Nephron (organoid): ENCODE results near the gene MMEL1.

Experiments used
- H3K27ac Mint-ChIP-seq, 3 experiments: 2 replicates each; pipeline ENCODE4 v1.8.0; 2020; ENCODE audit warnings: mixed read lengths in 3 of 3, mild to moderate bottlenecking in 2 of 3, moderate library complexity in 1 of 3
- H3K27me3 Mint-ChIP-seq: 2 replicates; pipeline ENCODE4 v1.8.0; 2021; ENCODE audit warnings: low read depth, mild to moderate bottlenecking, moderate library complexity, mixed read lengths
- H3K36me3 Mint-ChIP-seq: 2 replicates; pipeline ENCODE4 v1.8.0; 2020; ENCODE audit warnings: low read depth, mixed read lengths
- H3K4me1 Mint-ChIP-seq: 2 replicates; pipeline ENCODE4 v1.8.0; 2020; ENCODE audit warnings: mixed read lengths
- H3K4me3 Mint-ChIP-seq, 3 experiments: 2 replicates each; pipeline ENCODE4 v1.8.0; 2020; ENCODE audit warnings: mild to moderate bottlenecking in 3 of 3, mixed read lengths in 3 of 3, moderate library complexity in 2 of 3
- H3K9me3 Mint-ChIP-seq: 2 replicates; pipeline ENCODE4 v1.8.0; 2020; ENCODE audit warnings: mixed read lengths
- TF ChIP-seq, protein P1 (sequence below), 3 experiments: fragments of 200-600 bp; sonication (generic); IDR thresholded peaks; one replicate each; pipeline ENCODE4 v1.5.0; 2021; ENCODE audit warnings: antibody characterized with exemption in 3 of 3; ENCODE audit not compliant: unreplicated experiment in 3 of 3

Gene MMEL1

DNA sequence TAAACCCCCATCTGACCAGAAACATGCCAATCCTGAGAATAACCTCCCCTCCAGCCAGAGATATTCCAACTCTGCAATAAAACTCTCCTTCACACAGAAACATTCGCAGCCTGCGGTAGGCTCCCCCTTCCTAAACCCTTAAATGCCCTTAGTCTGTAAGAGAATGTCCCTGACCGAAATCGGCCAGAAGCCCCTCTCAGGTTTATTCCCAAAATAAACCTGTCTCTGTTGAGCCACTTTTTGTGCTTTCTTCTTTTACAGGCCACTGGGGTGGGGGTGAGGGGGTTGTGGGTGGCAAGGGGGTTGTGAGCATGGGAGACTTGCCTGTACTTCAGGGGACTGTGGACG, 41.6 kb downstream of the MMEL1 start:
- Mint-ChIP-seq H3K4me1 (no peaks in the 10 kb centered on the region), H3K4me3 (peak overlapping the region in 2 of 3 experiments; percentile 27 to 65), H3K36me3 (peaks cover 4% of the 10 kb centered on the region), H3K9me3 (no peaks in the 10 kb centered on the region), H3K27ac (no peak overlapping the region), H3K27me3 (no peaks in the 10 kb centered on the region)
- TF ChIP-seq, protein P1, sequence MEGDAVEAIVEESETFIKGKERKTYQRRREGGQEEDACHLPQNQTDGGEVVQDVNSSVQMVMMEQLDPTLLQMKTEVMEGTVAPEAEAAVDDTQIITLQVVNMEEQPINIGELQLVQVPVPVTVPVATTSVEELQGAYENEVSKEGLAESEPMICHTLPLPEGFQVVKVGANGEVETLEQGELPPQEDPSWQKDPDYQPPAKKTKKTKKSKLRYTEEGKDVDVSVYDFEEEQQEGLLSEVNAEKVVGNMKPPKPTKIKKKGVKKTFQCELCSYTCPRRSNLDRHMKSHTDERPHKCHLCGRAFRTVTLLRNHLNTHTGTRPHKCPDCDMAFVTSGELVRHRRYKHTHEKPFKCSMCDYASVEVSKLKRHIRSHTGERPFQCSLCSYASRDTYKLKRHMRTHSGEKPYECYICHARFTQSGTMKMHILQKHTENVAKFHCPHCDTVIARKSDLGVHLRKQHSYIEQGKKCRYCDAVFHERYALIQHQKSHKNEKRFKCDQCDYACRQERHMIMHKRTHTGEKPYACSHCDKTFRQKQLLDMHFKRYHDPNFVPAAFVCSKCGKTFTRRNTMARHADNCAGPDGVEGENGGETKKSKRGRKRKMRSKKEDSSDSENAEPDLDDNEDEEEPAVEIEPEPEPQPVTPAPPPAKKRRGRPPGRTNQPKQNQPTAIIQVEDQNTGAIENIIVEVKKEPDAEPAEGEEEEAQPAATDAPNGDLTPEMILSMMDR (IDR thresholded peaks at IDR 0.05; ENCODE audit: unreplicated experiment in 3 of 3), result no peak

DNA sequence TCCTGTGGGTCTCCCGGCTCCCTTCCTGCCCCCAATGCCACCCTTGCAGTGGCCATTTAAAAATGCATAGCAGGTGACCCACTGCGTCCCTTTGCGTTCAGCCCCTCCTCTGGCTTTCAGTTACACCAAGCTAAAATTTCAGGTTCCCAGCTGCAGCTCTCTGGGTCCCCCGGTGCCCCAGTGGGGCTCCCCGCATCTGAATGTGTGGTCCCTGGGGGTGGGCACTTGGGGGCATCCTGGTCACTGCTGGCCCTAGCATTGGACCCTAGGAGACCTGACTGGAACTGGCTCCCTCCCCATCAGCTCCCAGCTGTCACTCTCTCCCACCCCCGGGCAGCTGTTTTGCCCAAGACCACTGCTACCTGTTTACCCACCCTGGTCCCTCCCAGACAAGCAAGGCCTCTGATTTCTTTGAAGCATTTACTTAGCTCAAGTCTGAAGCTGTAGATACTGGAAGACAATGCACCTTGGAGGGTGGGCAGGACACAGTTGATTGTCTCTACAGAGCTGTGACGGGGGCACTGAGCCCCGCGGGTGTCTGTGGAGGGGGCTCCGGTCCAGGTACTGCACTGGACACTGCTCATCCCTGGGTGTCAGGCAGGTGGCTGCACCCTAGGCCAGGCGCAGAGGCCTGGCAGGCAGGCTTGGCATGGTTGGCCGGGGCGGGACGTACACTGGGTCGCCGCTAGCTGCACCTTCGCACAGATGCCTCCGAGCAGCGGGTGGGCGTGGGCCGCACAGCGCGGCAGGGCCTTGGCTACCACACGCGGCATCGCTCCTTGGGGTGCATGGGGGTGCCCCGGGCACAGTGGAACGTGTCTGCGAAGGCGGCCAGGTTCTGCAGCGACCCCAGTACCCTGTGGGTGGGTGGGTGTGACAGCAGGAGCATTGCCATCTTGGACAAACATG, 42.3 kb downstream of the MMEL1 start:
- Mint-ChIP-seq H3K4me3 (peak overlapping the region in 1 of 3 experiments; percentile 32), H3K9me3 (no peaks in the 10 kb centered on the region)
- TF ChIP-seq, protein P1 (IDR thresholded peaks at IDR 0.05; ENCODE audit: unreplicated experiment in 3 of 3), result no peak

DNA sequence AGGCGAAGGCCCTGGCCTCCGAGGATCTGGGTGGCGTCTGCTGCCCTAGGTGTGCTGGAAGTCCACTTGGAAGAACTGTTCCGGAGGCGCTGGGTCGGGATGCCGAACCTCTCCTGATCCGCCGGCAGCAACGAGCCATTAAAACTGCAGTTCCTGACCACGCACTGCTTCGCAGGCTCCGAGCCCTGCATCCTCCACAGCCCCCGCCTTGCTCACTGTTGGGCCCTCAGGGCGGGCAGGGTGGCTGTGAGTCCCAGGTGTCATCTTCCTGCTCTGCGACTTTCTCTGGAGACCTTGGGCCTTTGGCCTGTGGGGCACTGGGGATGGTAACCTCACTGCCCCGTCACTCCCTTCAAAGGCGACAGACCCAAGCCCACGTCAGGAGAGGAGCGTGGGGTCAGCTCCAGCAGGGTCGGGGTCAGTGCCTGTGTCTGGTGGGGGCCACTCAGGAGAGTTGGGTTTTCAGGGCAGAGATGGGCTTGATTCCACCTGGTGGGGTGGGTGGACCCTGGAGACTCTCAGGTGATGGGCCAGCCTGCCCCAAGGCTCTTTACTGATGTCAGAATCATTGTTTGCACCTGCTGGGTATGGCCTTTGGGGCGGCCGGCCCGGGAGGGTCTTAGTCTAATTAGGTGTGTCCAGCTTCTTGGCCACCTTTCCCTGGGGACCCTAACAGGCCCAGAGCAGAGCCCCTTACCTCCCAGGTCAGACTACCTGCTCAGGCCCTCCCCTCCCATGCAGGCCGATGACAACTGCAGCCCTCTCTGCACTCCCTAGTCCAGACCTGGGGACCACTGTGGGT, 43.2 kb downstream of the MMEL1 start:
- Mint-ChIP-seq H3K4me1 (peaks cover 5% of the 10 kb centered on the region), H3K27me3 (peaks cover 4% of the 10 kb centered on the region), H3K9me3 (no peaks in the 10 kb centered on the region), H3K4me3 (peak overlapping the region; percentile 30 to 55 (median 47)), H3K36me3 (peaks cover 4% of the 10 kb centered on the region), H3K27ac (no peak overlapping the region)
- TF ChIP-seq, protein P1 (IDR thresholded peaks at IDR 0.05; ENCODE audit: unreplicated experiment in 3 of 3), result no peak

More for the DNA sequence above, 42.3 kb downstream of the MMEL1 start:
- no peak overlapping the region for H3K27ac Mint-ChIP-seq
- no peaks in the 10 kb centered on the region for H3K27me3 Mint-ChIP-seq
- no peaks in the 10 kb centered on the region for H3K4me1 Mint-ChIP-seq
- H3K36me3 Mint-ChIP-seq, result peaks cover 4% of the 10 kb centered on the region

DNA sequence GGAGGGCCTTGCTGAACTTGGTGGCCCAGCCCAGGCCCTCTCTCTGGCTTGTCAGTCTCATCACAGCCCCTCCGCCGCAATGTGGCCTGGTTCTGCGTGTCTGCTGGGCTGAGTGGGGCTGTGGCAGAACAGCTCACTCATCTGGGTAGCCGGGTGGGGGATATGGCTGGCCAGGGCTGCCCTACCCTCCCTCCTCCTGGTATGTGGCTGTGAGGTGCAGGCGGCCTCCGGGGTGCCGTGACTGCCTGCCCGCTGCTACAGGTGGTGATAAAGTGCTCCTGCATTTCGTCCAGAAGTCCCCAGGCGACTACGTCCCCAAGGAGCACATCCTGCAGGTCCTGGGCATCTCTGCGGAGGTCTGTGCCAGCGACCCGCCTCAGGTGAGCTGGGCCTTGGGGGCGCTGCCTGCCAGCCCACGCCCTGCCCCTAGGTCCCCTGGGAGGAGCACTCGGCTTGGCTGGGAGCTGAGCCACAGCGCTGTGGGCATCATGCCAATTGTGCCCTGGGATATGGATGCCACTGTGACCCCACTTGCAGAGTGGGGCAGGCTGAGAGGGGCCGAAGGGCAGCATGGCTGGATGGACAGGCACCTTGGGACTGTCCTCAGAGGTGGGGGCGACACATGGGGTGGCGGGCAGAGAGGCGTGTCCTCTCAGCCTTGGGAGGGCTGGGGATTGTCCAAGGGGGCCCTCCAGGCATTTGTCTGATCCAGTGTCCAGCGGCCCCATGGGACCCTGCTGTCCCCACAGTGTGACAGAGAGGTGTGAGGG, 44.0 kb downstream of the MMEL1 start:
- peaks cover 4% of the 10 kb centered on the region for H3K36me3 Mint-ChIP-seq

DNA sequence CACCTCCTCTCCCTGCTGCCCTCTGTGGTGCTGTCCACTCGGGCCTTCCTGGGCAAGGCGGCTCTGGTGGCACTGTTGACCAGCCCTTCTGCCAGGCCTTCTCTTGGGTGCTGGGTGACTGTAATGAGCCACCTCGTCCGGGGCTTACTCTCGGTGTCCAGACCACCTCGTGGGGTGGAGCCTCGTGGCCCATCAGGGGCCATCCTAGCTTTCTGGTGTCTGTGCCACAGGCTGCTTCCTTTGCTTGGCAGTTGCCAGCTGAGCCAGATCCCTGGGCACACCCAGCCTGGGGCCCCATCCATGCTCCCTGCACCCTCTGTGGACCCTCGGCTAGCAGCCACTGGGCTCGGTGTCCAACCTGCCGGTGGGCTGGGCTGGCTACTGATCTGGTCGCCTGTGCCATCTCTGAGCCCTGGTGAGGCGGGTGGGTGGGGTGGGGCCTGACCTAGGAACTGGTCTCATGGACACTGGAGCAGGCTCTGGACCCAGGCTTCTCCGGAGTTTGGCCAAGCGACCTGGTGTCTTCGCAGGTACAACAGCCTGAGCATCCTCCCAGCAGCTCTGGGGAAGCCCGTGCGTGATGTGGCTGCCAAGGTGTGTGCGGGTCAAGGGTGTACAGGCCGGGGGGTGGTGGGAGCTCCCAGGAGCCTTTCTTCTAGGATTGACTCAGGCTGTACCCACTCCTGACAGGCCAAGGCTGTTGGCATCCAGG, 44.8 kb downstream of the MMEL1 start:
- TF ChIP-seq, protein P1 (IDR thresholded peaks at IDR 0.05; ENCODE audit: unreplicated experiment in 3 of 3), result no peak
- Mint-ChIP-seq H3K27me3 (peaks cover 5% of the 10 kb centered on the region), H3K36me3 (peaks cover 4% of the 10 kb centered on the region), H3K9me3 (no peaks in the 10 kb centered on the region), H3K4me1 (peaks cover 16% of the 10 kb centered on the region), H3K4me3 (peak overlapping the region; percentile 73 to 88 (median 84)), H3K27ac (no peak overlapping the region)

More for the DNA sequence above, 44.0 kb downstream of the MMEL1 start:
- Mint-ChIP-seq H3K4me3 (peak overlapping the region; percentile 34 to 37 (median 34)), H3K4me1 (peaks cover 13% of the 10 kb centered on the region), H3K27me3 (peaks cover 5% of the 10 kb centered on the region), H3K9me3 (no peaks in the 10 kb centered on the region), H3K27ac (no peak overlapping the region)
- TF ChIP-seq, protein P1 (IDR thresholded peaks at IDR 0.05; ENCODE audit: unreplicated experiment in 3 of 3), result no peak
